ENCODE results near the gene ZC2HC1C.

The ZC2HC1C gene

DNA sequence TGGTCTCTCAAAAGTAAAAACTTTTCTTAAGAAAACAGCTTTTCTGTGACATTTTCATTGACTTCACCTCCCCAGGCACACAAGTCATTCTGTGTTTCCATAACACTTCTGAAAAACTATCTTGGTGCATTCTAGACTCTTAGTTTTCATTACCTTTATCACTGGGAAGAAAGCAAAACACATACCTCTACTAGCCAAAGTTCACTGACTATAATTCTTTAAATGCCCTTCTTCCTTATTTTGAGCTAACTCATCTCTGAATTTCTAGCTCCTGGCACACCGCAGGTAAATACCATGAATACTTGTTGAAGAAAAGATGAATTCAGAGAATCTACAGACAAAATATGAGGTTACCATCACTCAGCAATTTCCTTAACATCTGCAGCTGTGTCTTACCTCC lies 39.3 kb upstream of the ZC2HC1C start:
- no peak for TF ChIP-seq BHLHE40 (IDR thresholded peaks at IDR 0.05; ENCODE audit: borderline replicate concordance)
- no peak for TF ChIP-seq FOXA1 (IDR thresholded peaks at IDR 0.05)
- TF ChIP-seq NFRKB (IDR thresholded peaks at IDR 0.05): no peak
- TF ChIP-seq CTBP1 (IDR thresholded peaks at IDR 0.05; ENCODE audit: borderline replicate concordance): no peak
- TF ChIP-seq LEF1 (IDR thresholded peaks at IDR 0.05; ENCODE audit: borderline replicate concordance): no peak
- POLR2A ChIA-PET: no interaction called here
- DNase-seq (ENCODE audit: extremely low spot score): no peak
- CTCF ChIA-PET: no interaction called here

DNA sequence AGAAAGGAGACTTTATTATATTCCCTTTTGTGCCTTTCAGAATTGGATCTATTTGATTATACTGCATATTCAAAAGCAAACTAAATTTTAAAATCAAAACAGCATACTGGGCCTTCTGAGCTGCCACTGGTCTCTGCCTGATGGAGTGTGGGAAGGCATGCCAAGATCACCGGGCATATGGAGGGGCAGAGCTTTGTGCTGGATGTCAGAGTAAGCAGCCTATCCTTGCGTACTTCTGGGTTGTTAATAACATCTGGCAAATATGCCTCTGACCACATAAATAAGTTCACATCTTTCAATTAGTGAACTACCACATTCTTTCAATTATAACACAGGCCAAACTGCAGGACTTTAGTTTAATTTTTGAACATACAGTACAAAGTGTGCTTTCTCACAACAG lies 36.5 kb upstream of the ZC2HC1C start:
- no peak for TF ChIP-seq TARDBP (IDR thresholded peaks at IDR 0.05)
- no peak for TF ChIP-seq ARNT (IDR thresholded peaks at IDR 0.05)
- TF ChIP-seq FOXK2 (IDR thresholded peaks at IDR 0.05): no peak
- no peak for TF ChIP-seq L3MBTL2 (conservative IDR thresholded peaks at IDR 0.05)
- ChIA-PET CTCF (no interaction called here), POLR2A (no interaction called here)
- no peak for DNase-seq (ENCODE audit: extremely low spot score)

DNA sequence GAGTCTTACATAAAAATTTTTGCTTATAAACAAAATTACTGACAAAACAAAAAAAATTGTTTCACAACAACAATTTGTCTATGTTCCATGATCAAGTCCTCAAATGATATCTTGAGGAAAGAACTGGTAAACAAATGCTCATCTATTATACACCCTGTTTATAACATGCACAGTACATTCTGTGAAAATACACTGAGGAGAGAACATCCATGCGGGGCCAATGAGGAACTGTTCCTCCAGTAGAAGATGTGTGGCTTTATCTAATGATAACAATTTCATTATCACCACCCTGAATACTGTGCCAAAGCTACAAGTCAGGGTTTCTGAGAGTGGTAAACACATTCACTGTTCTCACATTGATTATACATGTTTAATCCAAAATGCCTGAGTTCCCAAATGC lies 28.9 kb upstream of the ZC2HC1C start:
- CTCF ChIA-PET: no interaction called here

DNA sequence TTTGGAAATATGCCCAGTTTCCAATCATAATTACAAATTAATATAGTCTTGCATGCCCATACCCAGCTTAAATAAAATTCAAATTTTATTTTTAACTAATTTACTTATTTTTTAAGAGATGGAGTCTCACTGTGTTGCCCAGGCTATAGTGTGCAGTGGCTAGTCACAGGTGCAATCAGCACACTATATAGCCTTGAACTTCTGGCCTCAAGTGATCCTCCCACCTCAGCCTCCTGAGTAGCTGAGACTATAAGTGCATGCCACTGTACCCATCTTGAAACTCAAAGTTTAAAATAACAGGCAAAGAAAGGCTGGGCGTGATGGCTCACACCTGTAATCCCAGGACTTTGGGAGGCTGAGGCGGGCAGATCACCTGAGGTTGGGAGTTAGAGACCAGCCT lies 28.5 kb upstream of the ZC2HC1C start:
- TF ChIP-seq FOXK2 (IDR thresholded peaks at IDR 0.05) (no peak), TARDBP (IDR thresholded peaks at IDR 0.05) (no peak), ELF4 (IDR thresholded peaks at IDR 0.05) (no peak), BHLHE40 (IDR thresholded peaks at IDR 0.05; ENCODE audit: borderline replicate concordance) (no peak), CTBP1 (IDR thresholded peaks at IDR 0.05; ENCODE audit: borderline replicate concordance) (no peak), FOXM1 (IDR thresholded peaks at IDR 0.05; ENCODE audit: borderline replicate concordance) (no peak), ARNT (IDR thresholded peaks at IDR 0.05) (no peak), SP1 (IDR thresholded peaks at IDR 0.05) (no peak), LEF1 (IDR thresholded peaks at IDR 0.05; ENCODE audit: borderline replicate concordance) (no peak), ZNF384 (IDR thresholded peaks at IDR 0.05) (no peak), L3MBTL2 (conservative IDR thresholded peaks at IDR 0.05) (no peak), NFRKB (IDR thresholded peaks at IDR 0.05) (no peak), HDGF (IDR thresholded peaks at IDR 0.05; ENCODE audit: borderline replicate concordance) (no peak), FOXA1 (IDR thresholded peaks at IDR 0.05) (no peak), SUZ12 (IDR thresholded peaks at IDR 0.05) (no peak)
- TF ChIP-seq, protein P1, sequence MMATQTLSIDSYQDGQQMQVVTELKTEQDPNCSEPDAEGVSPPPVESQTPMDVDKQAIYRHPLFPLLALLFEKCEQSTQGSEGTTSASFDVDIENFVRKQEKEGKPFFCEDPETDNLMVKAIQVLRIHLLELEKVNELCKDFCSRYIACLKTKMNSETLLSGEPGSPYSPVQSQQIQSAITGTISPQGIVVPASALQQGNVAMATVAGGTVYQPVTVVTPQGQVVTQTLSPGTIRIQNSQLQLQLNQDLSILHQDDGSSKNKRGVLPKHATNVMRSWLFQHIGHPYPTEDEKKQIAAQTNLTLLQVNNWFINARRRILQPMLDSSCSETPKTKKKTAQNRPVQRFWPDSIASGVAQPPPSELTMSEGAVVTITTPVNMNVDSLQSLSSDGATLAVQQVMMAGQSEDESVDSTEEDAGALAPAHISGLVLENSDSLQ (IDR thresholded peaks at IDR 0.05): no peak
- ChIA-PET POLR2A (interaction anchor here (0.9 kb wide), 1 partner anchor 86 kb away, joined by 3 read pairs; the partner anchor contains the start of gene NEK9), CTCF (no interaction called here)
- DNase-seq (ENCODE audit: extremely low spot score): no peak

More for the DNA sequence above, 28.9 kb upstream of the ZC2HC1C start:
- TF ChIP-seq FOXK2 (IDR thresholded peaks at IDR 0.05) (no peak), L3MBTL2 (conservative IDR thresholded peaks at IDR 0.05) (no peak), ARNT (IDR thresholded peaks at IDR 0.05) (no peak), ZNF384 (IDR thresholded peaks at IDR 0.05) (no peak)
- POLR2A ChIA-PET: interaction anchor here (0.9 kb wide), 1 partner anchor 86 kb away, joined by 3 read pairs; the partner anchor contains the start of gene NEK9
- DNase-seq (ENCODE audit: extremely low spot score): no peak

DNA sequence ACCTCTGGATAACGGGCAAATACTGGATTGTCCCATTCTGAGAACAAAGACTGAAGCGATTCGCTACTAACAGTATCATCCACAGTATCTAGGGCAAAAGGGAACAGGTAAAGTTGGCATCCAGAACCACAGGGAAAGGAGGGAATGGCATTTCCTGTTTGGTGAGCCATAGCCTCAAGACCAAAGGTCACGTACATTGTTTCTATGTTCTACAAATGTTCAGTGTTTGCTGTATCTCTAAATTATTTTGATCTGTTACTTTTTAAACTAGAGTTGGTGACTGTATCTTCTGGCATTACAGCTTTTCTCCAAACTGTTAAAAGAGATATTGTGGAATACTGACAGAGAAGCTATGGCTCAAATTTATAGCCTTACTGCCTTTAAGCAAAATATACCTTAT lies 27.8 kb upstream of the ZC2HC1C start:
- POLR2A ChIA-PET: interaction anchor here (0.9 kb wide), 1 partner anchor 22 kb away, joined by 4 read pairs; the partner anchor contains the start of gene ACYP1
- TF ChIP-seq TARDBP (IDR thresholded peaks at IDR 0.05): no peak
- no peak for TF ChIP-seq SP1 (IDR thresholded peaks at IDR 0.05)
- no peak for TF ChIP-seq ARNT (IDR thresholded peaks at IDR 0.05)
- TF ChIP-seq SUZ12 (IDR thresholded peaks at IDR 0.05): no peak
- no peak for TF ChIP-seq NFRKB (IDR thresholded peaks at IDR 0.05)
- TF ChIP-seq ZNF384 (IDR thresholded peaks at IDR 0.05): no peak
- TF ChIP-seq, protein P1 (IDR thresholded peaks at IDR 0.05): no peak
- TF ChIP-seq FOXM1 (IDR thresholded peaks at IDR 0.05; ENCODE audit: borderline replicate concordance): no peak
- no peak for TF ChIP-seq HDGF (IDR thresholded peaks at IDR 0.05; ENCODE audit: borderline replicate concordance)
- no peak for TF ChIP-seq CTBP1 (IDR thresholded peaks at IDR 0.05; ENCODE audit: borderline replicate concordance)
- no peak for TF ChIP-seq L3MBTL2 (conservative IDR thresholded peaks at IDR 0.05)
- no peak for TF ChIP-seq BHLHE40 (IDR thresholded peaks at IDR 0.05; ENCODE audit: borderline replicate concordance)
- no peak for TF ChIP-seq ELF4 (IDR thresholded peaks at IDR 0.05)
- no peak for TF ChIP-seq FOXK2 (IDR thresholded peaks at IDR 0.05)
- TF ChIP-seq LEF1 (IDR thresholded peaks at IDR 0.05; ENCODE audit: borderline replicate concordance): no peak
- TF ChIP-seq FOXA1 (IDR thresholded peaks at IDR 0.05): no peak
- CTCF ChIA-PET: no interaction called here
- DNase-seq (ENCODE audit: extremely low spot score): no peak

DNA sequence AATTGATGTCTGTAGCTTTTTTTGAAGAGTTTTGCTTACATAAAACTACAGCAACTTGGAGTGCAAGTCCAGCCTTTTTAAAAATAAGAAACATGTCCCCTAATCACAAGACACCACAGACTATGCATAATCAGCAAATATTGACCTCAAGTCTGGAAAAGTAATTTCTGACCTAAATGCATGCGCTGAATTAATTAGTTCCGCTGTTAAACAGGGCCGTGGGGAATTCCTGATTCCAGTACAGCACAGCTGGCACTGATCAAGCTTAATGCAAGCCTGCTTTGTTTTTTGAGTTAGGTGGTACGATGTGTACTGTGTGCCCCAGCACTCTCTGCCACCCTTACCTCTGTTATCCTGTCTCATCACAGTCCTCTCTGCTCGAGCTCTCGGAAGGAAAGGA lies 27.4 kb upstream of the ZC2HC1C start:
- DNase-seq (ENCODE audit: extremely low spot score): no peak
- ChIA-PET POLR2A (interaction anchor here (0.9 kb wide), 1 partner anchor 22 kb away, joined by 4 read pairs; the partner anchor contains the start of gene ACYP1), CTCF (no interaction called here)
- TF ChIP-seq ZNF384 (IDR thresholded peaks at IDR 0.05) (no peak), LEF1 (IDR thresholded peaks at IDR 0.05; ENCODE audit: borderline replicate concordance) (no peak), HDGF (IDR thresholded peaks at IDR 0.05; ENCODE audit: borderline replicate concordance) (no peak), FOXK2 (IDR thresholded peaks at IDR 0.05) (no peak), L3MBTL2 (conservative IDR thresholded peaks at IDR 0.05) (no peak), ELF4 (IDR thresholded peaks at IDR 0.05) (no peak), TARDBP (IDR thresholded peaks at IDR 0.05) (no peak), SP1 (IDR thresholded peaks at IDR 0.05) (no peak), CTBP1 (IDR thresholded peaks at IDR 0.05; ENCODE audit: borderline replicate concordance) (no peak)
- TF ChIP-seq, protein P1 (IDR thresholded peaks at IDR 0.05): no peak

DNA sequence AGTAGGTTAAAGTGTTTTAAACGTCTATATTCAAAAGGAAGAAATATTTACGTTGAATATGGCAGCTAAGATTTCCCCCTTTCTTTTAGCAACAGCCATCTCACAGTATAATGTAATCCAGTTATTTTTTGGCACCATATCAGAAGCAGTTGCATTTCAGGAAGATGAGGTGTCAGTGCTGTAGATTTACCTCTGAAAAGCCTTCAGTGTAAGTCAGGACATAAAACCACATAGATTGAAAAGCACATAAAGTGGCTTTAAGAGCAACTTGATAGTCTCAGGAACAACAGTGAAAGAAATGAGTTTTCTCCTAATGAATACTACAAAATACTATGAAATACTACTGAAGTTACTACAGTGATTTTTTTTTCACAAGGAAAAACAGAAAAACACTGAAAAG lies 25.1 kb upstream of the ZC2HC1C start:
- TF ChIP-seq HDGF (IDR thresholded peaks at IDR 0.05; ENCODE audit: borderline replicate concordance) (no peak), L3MBTL2 (conservative IDR thresholded peaks at IDR 0.05) (no peak), FOXK2 (IDR thresholded peaks at IDR 0.05) (no peak), NFRKB (IDR thresholded peaks at IDR 0.05) (no peak), ARNT (IDR thresholded peaks at IDR 0.05) (no peak), ZNF384 (IDR thresholded peaks at IDR 0.05) (no peak), TARDBP (IDR thresholded peaks at IDR 0.05) (no peak), CTBP1 (IDR thresholded peaks at IDR 0.05; ENCODE audit: borderline replicate concordance) (no peak), BHLHE40 (IDR thresholded peaks at IDR 0.05; ENCODE audit: borderline replicate concordance) (no peak), FOXM1 (IDR thresholded peaks at IDR 0.05; ENCODE audit: borderline replicate concordance) (no peak), SP1 (IDR thresholded peaks at IDR 0.05) (no peak)
- TF ChIP-seq, protein P1 (IDR thresholded peaks at IDR 0.05): no peak
- DNase-seq (ENCODE audit: extremely low spot score): no peak
- CTCF ChIA-PET: no interaction called here
- POLR2A ChIA-PET: interaction anchor here (1.3 kb wide), 1 partner anchor 19 kb away, joined by 5 read pairs; the partner anchor contains the start of gene ACYP1

Measured in HEK293T (cell line).